HG02973 (cell line): Measurements from ENCODE around the gene POFUT1.
"Not testable (repeated sequence)": the region's sequence is repeated elsewhere in the genome, so short reads cannot be mapped to it uniquely, and the experiment has no call there.

ENCODE experiments used
- ATAC-seq: cut with Tn5 transposase; IDR thresholded peaks from one replicate; pipeline ENCODE4 v1.9.1; 2021; ENCODE audit warnings: moderate library complexity; ENCODE audit not compliant: unreplicated experiment

Gene POFUT1

DNA sequence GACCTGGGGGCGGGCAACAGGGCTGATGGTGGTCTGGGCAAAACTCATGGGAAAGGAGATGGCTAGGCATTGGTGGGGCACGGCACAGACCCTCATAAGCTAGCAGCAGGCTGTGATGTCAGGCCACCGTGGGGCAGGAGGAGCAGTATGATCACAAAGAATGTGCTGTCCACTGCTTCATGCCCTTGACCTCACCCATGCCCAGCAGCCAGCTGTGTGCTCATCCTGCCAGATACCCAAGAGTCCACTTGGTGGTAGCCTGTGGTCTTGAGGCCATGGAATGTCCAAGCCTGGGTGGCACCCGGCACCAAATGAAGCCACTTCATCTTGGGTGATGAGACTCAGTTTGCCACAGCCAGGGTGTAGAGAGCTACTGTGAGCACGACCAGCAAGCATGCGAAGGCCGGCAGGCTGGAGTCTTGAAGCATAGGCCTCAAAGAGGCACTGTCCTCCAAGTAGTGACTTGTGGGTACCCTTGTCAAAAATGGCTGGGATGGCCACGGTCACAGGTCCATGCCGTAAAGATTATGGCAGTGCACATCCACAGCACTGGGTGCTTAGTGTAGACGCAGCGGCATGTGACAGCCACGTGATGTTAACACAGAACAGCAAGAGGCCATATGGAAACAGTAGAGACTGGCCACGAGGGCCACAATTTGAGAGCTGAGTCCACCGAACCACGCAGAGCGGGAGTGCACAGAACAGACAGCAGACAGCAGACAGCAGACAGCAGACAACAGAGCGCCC, 19.1 kb upstream of the POFUT1 start:
- no peak for ATAC-seq

DNA sequence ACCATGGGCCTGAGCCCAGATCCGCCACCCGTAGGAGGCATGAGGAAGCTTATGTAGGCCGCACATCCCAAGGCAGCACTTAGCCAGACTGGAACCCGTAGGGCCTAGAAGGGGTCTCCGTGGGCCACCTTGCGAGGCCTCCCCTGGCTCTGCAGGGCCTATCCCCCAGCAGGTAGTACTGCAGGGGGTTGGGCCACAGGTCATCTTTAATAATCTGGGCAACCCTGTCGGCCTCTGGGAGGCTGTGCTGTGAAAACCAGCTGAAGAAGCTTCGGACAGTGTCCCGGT, 18.6 kb upstream of the POFUT1 start:
- ATAC-seq: no peak

DNA sequence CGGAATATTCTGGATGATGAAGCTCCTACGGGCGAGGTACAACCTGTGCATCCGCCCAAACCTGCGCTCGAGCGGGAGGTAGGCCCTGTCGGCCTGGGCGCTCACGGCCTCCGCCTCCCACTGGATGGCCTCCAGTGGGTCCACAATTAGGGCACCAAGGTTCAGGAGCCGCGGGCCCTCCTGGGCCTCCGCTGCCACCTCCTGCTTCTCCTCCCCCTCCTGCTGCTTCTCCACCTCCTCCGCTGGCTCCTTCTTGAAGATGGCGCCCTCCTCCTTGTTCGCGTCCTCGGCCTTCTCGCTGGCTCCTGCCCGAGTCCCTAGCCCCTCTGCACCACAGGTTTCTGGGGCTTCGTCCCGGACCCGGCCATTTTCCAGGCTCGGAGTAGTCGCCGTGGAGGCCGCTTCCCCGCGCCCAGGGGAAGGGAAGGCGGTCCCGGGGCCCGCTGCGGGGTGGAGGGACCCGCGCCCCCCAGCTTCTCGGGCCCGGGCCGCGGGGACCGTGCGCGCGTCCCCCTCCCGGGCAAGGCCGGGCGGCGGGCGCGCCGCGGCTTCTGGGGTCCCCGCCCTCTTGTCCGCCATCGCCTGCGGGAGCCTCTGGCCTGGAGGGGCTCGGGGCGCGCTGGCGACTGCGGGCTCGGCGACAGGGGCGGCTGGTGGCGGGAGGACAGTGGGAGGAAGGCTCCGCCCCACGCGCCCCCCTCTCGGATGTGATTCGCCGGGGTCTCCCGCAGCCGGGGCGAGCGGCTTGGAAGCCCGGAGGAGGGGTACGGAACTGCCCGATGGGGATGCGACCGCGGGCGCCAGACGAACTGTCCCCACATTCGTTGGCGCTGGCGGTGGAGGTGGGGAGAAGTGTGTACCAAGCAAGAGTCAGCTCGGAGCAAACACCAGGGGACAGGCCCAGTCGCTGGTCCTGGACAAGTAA, 17.7 kb upstream of the POFUT1 start:
- no peak for ATAC-seq

DNA sequence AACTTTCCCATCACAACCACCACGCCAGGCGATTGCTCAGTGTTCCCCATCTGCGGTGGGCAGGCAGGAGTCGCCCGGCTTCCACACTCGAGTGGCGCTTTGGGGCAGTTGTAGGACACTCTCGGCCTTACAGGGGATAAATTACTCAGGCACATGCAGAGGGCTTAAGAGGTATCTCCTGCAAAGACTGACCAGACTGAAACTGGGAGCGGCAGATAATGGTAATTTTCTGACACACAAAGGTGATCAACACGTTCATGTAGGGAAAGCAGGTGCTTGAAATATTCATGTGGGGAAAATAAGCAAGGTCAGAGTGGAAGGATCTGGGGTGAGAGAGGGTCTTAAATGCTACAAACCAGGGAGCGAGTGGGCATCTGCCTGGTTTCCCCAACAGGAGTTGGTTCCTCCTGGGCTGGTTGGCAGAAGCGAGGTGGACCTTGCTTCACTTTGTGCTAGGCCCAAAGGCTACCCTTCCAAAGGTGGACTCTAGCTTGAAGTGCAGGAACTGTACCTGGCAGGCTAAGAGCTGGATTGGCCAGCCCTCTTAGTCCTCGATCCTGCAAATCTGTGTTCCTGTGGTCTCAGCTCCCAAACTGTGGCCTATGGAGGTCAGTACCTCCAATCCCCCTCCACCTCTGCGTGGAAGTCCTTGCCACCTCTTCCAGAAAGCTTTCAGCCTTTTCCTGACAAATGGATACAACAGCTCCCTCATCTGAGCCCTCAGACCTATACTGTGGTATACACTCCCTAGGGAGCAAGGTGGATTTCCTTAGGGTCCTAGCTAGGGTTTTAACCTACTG, 16.9 kb upstream of the POFUT1 start:
- ATAC-seq: no peak

DNA sequence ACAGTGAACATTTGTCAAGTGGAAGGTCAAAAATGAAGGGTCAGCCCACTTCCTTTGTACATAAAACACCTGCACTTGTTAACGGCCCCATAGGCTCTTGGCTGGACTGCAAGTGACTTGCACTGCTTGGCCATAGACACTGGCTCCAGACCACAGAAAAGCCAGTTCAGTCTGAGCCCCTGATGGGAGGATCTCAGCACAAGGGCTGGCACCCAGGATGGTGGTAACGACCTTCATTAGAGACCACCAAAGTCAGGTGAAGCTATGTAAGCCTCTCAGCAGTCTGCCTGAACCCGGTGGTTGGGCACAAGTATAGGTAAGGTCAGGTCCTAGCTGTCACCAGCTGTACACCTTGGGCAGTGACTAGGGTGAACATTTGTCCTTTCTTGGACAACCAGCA, 16.3 kb upstream of the POFUT1 start:
- no peak for ATAC-seq

DNA sequence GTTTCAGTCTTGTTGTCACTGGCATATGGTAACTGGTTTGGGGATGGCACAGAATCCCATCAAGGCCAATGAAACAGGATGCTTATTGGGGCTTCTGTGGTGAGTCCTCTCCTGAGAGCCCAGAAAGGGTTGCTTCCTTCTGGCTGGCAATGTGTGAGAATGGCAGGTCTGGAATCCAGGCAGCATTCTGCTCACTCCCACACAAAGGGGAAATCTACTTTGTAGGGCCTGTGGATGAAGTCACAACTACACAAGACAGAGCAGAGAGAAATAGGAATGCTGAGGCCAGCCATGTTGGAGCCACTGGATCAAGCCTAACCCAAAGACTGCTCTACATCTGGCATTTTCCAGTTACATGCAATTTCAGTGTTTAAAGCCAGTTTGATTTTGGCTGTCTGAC, 15.8 kb upstream of the POFUT1 start:
- no peak for ATAC-seq

DNA sequence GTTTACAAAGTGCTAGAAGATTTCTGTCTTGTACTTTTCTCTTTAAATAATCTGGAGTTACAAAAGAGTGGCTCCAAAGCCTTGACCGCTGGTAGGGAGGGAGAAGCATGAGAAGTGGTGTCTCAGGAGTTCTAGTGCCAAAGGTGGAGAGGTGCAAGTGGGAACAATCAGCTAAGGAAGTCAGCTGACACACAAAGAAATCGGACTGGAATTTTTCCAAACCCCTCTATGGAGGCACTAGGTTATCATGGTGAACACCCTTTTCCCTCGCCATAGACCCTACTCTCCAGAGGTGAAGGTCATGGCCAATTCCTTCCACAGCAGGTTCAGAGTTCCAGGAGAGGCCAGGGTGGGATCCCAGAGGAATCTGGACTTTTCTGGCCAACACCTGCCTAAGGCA, 15.0 kb upstream of the POFUT1 start:
- no peak for ATAC-seq

DNA sequence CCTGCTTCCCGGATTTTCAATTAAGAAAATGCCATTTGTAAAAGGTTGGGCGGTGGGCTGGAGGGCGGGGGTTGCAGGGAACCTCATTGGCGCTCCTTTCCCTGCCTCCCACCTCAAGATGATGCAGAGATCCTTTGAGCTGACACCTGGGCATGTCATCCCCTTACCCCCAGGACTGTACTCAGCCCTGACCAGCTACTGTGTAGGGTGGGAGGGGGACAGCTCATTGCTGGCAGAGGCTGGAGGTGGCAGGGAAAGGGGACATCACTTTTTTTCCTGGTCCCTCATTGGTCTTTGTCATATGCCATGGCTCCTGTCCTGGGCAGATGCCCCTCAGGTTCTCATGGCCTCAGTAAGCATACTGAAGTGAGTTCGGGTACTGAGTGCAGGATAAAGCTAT, 14.3 kb upstream of the POFUT1 start:
- not testable (repeated sequence) for ATAC-seq

DNA sequence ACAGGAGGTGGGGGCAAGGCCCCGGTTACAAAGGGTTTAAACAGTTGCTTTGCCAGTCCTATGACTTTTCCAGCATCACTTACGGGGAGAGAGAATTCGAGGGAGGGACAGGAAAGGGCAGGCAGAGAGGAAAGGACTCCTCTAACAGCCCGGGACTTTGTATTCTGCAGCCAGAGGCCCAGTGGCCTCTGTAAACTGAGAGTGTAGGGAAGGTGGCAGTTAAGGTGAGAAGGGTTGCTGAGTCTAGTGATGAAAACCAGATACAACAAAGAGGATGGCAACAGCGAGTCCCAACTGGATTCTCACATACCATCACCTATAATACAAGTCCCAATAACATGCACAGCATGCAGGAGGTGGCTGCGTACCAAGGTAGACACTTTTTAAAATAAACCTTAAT, 13.7 kb upstream of the POFUT1 start:
- no peak for ATAC-seq

DNA sequence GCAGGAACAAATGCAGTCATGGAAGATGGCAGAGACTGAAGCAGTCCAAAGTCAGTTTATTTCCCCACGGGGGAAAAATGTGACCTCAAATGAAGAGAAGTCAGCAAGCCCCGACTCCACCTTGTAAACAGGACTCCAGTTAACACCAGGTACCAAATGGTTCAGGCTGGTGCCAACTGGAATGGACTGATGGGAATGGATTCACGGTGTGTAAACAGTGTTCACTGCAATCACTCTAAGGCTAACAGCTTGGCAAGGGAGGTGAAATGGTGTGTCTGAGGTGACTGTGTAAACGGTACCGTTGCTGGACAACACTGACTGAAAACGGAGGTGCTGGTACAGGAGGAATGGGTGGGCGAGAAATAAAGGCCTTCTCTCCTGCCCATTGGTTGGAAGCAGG, 12.1 kb upstream of the POFUT1 start:
- ATAC-seq: no peak

DNA sequence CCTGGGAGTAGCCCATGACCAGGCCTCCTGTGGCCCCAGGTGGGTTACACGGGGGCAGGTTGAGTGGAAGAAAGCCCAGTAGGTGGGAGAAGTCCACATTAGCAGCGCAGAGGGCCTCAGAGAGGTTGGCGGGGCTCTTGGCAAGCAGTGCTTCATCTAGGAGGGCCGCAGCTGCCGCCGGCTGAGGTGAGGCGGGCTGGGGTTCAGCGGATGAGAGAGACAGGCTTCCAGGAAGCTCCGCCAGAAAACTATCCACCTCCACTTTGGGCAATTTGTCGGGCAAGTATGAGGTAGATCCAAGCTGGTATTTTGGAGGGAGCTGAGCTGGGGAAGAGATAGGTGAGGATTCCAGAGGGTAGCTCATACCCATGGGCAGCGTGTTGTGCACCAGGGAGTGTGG, 11.1 kb upstream of the POFUT1 start:
- ATAC-seq: not testable (repeated sequence)

DNA sequence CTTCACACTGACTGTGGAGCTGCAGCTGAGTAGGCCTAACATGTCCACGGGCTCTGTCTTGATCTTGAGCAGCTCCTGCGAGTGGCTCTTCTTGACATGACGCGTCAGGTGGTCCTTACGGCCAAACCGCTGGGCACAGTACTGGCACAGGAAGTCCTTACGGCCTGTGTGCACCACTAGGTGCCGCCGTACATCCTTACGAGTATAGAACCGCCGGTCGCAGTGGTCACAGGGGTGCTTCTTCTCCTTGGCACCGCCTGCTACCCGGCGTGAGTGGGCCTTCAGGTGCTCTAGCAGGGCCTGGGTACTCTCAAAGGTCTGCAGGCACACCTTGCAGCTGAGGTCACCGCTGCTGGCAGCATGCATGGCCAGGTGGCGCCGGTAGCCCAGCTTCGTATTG, 10.5 kb upstream of the POFUT1 start:
- ATAC-seq: not testable (repeated sequence)

DNA sequence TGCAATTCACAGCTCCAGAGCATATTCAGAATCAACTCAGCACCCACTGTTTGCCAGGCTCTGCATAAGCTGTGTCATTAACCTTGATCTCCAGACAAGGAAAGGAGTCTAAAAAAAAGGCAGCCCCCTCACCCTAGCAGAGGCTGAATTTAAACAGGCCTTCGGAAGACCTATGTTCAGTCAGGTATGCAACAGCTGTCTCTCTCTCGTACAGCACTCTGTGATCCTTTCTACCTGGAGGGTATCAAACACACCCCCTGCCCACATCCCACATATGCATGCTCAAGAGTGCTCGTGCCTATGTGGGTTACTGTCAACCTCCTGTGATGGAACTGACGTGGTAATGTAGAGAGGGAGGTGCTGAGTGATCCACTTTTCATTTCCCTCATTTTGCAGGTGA, 8.7 kb upstream of the POFUT1 start:
- no peak for ATAC-seq

DNA sequence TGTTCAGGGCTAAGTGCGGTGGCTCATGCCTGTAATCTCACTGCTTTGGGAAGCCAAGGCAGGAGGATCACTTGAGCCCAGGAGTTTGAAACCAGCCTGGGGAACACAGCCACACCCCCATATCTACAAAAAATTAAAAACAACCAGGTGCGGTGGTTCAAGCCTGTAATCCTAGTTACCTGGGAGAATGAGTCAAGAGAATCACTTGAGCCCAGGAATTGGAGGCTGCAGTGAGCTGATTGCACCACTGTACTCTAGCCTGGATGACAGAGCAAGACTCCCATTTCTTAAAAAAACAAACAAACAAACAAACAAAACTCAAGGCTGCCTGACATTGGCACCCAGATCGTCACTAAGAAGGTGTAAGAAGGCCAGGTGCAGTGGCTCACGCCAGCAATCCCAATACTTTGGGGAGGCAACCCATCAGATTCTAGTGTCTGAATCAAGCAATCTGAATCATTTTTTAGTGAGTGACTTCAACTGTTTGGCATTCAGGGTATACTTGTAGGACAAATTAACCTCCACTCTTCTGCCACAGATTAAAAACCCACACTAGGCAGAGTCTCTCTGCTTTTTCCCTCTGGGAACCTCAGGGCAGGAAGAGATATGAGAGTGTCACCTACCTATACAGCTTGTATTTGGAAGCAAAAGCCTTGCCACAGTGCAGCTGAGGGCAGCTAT, 6.2 kb upstream of the POFUT1 start:
- no peak for ATAC-seq

DNA sequence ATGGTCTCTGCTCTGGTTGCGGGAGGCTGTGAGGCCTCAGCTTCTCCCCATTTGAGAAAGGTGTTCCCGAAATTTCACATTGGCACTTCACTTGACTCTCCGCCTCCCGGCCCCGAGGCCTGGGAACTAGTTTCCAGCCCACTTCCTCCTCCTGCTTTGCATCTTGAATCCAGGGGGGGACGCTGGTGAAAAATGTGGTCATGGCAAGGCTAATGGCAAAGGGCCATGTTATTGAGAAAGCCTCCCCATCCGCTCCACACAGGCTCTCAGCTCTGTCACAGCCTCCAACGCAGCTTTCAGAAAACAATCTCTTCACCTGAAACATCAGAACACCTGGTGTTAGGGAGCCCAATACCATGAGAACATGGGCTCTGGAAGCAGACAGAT, 5.7 kb upstream of the POFUT1 start:
- ATAC-seq: no peak

DNA sequence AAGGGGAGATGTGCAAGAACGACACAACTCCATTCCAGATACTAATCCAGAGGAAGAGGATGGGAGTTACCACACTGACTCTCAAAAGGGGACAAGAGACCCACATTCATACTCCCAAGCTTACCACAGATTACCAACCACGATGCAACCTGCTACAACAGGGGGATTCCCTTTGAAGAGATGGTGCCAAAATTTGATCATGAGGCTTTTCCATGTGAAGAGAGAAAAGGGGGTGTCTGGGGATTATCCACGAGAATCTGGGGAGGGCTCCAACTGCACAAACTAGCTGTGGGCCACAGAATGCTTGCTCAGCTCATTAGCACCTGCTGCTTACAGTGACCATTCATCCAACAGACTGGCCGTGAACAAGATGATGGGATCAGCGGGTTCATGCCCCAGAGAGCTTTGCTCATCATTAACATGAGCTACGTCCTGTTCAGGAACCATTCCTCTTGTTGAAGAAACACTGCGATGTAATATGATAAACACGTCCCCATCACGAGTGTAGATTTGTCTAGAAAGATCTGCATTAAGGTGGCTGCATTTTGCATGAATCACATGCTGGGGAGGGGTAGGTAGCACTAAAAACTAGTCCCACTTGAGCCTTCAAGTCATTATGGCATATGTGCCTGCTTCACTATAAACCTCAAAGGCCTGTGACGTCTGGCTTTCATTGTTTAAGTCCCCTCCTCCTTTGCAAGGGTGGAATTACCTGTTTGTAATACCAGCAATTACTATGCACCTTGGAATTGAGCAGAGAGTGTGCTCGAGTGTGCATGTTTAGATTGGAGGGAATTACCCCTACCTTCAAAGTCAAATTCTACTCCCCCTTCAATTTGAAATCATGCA, 4.1 kb upstream of the POFUT1 start:
- no peak for ATAC-seq

DNA sequence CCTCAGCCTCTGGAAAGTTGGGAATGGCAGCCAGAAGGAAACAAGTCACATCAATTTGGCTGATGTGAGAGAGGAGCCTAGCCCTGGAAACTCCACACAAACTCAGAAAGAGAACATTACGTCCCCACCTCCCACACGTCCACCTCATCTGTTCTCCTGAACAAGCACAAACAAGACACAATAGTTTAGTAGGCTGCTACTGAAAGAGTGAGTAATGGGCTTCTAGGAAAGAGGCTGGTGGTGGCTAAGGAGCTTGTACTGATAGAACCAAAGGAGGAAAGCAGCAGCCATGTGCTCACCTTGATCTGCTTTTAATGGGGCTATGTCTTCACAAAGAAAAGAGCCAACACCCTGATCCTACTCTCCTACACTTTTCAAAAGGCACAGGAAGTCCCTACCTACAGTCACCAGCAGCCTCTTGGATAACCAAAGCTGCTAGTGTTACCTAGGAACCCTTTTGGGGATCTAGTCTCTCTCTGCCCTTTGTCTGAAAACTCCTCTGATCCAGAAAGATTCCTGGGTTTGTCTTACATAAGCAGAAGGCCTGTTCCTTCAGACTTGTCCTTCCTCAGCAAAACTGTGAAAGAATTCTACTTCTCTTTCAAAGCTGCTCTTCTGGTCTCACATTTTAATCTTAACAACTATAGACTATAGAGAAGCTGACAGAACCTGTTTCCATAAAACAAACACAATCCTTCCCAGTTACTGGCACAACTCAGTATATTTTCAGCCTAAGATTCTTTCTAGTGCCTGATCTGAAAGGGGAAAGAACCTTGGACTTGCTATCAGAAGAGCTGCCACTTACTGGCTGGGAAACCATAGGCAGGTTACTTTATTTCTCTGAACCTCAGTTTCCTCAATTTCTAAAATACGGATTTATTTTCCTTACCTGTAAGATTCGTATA, 3.2 kb upstream of the POFUT1 start:
- no peak for ATAC-seq

DNA sequence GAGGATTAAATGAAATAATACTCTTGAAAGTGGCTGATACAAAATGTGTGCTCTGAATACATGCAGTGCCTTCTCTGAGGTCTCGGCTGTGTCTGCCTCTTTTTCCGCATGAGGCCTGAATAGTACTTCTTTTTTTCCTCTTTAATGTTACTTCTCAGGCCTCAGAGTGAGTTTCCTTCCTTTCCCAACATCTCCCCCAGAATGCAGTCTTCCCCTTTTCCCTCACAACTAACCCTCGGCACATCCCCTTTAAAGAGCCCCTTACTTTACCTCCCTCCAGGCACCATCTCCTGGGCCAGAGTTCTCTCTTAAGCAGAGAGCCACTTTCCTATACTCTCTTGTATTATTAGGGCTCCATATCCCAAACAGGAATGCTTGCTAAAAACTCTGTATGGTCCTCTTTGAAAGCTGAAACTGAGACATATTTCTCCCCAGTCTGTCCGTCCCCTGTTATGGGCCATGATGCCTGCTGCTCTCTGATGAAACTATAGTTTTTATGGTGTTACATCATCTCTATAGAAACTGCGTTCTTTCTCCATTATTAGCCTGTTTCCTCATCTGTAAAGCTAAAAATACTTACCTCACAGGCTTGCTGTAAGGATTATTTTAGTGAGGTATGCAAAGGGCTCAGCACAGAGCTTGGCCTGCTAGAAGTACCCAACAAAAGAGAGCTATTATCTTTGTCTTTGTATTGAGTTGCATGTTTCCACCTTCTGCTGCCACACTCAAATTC, 2.4 kb upstream of the POFUT1 start:
- no peak for ATAC-seq
